Inflammatory macrophage treated with lipopolysaccharide for 1 hour (primary cell): ENCODE results near the gene PLIN5.
"Not testable (repeated sequence)": the region's sequence is repeated elsewhere in the genome, so short reads cannot be mapped to it uniquely, and the experiment has no call there.

Experiments used
- DNase-seq, 2 donors: peaks; one replicate each; pipeline ENCODE4 v3.0.0-alpha.2; 2020 to 2022

Gene PLIN5

GRCh38 chr19:4541806-4542145, 6.8 kb upstream of the PLIN5 start:
- not testable (repeated sequence) for DNase-seq

DNA sequence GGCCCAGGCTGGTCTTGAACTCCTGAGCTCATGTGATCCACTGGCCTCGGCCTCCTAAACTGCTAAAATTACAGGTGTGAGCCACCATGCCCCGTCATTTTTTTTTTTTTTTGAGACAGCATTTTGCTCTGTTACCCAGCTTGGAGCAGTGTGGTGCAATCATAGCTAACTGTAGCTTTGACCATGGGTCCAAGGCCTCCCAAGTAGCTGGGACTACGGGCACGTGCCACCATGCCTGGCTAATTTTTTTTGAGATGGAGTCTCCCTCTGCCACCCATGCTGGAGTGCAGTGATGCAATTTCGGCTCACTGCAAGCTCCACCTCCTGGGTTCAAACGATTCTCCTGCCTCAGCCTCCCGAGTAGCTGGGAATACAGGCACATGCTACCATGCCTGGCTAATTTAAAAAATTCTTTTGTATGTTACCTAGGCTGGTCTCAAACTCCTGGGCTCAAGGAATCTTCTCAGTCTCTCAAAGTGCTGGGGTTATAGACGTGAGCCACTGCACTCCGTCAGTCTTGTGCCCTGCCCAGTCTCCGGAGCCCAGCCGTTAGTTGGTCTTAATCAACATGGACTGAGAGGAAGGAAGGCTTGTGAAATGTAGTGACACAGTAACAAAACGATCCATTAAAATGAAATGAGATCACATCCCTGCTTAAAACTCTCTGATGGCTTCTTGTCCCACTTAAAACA, 6.2 kb upstream of the PLIN5 start:
- peak; percentile 77 to 78 for DNase-seq

GRCh38 chr19:4539693-4540581, 4.9 kb upstream of the PLIN5 start, which contains the start of gene LRG1:
Gene LRG1 (minus strand): TSS chr19:4540036. CDS start chr19:4540013, 23 bp downstream.
- peak; percentile 87 to 93 for DNase-seq

DNA sequence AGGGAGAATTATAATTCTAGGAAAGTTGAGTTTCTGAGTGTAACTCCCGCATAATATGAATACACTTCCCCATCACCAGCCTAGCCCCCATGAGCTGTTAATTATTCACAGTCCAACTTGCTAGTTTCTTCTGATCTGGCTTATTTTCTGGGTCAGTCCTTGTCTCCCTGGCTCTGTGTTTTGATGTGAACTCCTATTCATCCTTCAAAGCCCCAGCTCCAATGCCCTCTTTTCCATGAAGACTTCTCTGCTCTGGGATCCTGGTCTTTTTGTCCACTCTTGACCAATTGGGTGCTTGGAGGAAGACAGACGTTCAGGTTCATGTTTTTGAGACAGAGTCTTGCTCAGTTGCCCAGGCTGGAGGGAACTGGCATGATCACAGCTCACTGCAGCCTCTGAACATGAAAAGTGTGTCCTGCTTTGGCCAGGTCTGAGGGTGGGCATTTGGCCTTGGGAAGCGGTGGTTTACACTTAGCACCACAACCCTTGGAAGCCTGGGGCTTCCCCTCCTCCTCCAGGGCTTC, 4.2 kb upstream of the PLIN5 start:
- DNase-seq = no peak

- DNase-seq = no peak
Measured at GRCh38 chr19:4538601-4538954, 3.6 kb upstream of the PLIN5 start.

DNA sequence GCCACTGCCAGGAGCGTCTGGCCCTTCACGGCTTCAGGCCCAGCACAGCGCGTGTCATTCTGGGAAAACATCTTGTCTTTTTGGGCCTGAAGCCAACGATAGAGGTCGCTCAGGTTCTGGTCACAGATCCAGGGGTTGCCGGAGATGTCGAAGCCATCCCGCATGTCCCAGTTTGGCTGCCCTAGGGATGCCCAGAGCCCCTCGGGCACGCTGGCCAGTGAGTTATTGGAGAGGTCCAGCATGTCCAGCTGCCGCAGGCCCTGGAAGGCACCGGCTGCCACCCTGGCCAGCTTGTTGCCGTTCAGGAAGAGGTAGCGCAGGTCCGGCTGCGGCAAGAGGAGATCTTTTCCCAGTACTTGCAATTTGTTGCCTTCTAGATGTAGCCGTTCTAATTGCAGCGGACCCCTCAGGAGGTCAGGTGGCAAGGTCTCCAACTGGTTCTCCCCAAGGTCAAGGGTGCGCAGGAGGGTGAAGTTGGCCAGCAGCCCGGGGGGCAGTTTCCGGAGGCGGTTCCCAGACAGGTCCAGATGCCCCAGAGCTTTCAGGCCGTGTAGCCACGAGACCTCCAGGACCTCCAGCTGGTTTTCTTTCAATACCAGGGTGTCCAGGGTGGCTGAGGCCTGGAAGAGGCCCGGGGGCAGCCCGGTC, 3.1 kb upstream of the PLIN5 start:
- DNase-seq = no peak

- DNase-seq = no peak
Measured at GRCh38 chr19:4536798-4537197, 1.8 kb upstream of the PLIN5 start.

DNA sequence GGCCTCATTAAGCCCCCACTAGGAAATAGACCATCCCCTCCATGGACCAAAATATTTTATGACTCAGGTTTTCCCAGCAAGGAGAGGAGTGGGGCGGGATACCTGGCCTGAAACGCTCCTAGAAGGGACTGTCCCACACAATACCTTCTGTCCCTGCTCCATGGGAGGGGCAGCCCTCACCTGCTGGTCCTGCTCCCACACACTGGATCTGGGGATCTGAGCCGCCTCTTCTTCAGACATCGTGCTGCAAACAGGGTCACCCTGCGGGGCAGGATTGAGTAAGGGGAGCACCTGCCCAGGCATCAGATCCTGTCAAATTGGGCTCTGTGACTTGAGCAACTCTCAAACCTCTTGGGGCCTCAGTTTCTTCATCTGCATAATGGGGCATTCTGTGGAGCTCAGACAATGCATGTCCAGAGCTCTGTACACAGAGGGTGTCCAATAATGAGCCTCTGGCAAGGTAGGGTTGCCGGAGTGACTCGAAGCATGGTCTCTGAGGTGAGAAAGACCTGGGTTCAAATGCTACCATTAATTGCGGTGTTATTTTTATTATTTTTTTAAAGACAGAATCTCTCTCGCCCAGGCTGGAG, 1.1 kb downstream of the PLIN5 start:
- no peak for DNase-seq

DNA sequence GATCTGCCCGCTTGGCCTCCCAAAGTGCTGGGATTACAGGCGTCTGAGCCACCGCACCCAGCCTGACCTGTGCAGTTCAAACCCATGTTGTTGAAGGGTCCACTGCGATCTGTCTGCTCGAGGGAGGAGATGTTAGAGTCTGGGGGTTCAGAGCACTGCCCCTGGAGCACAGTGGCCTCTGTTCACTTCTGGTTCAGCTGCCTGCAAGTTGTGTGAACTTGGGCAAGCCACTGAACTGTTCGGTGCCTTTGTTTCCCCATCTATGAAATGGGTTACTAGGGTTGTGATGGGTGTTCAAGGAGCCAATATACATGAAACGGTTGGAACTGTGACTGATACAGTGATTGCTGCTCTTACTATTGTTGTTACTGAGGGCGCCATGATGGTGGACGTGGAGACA, 1.7 kb downstream of the PLIN5 start:
- no peak for DNase-seq

DNA sequence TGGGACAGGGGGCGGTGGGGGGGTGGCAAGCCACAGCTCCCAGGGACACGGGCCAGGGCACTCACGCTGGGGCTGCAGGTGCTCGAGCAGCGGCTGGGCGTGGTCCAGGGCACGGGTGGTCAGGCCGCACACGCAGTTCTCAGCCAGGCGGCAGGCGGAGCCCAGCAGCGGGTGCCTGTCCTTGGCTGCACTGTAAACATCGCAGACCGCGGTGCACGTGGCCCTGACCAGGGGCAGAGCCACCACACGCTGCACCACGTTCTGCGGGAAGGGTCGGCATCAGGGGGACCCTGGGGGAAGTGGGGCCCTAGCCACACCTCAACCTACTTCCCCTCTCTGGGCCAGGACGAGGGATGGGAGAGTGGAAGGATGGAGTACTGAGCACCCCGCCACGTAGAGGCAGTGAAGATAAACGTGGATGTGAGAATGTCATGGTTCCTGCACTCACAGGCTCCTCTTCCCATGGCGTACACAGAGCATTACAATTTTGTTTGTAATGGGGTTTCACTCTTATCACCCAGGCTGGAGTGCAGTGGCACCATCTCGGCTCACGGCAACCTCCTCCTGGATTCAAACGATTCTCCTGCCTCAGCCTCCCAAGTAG, 3.4 kb downstream of the PLIN5 start:
- DNase-seq = no peak

- no peak for DNase-seq
Measured at GRCh38 chr19:4529924-4530522, 5.0 kb downstream of the PLIN5 start.

- no peak for DNase-seq
Measured at GRCh38 chr19:4528843-4529242, 6.2 kb downstream of the PLIN5 start.

GRCh38 chr19:4527377-4527776, 7.6 kb downstream of the PLIN5 start:
- not testable (repeated sequence) for DNase-seq

DNA sequence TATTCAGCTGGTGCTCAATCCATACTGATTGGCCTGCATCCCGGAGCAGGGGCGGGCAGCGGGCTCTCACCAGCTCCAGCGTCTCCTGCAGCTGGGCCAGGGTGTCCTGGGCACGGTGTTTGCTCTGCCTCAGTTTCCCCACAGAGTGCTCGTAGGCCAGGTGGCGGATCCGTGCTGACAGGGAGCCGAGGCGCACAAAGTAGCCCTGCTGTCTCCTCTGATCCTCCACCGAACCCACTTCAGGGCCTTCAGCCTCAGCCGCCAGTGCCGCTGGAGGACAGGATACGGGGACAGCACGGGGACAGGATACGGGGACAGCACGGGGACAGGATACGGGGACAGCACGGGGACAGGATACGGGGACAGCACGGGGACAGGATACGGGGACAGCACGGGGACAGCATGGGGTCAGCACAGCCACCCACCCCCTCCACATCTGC, 9.4 kb downstream of the PLIN5 start:
- no peak for DNase-seq

DNA sequence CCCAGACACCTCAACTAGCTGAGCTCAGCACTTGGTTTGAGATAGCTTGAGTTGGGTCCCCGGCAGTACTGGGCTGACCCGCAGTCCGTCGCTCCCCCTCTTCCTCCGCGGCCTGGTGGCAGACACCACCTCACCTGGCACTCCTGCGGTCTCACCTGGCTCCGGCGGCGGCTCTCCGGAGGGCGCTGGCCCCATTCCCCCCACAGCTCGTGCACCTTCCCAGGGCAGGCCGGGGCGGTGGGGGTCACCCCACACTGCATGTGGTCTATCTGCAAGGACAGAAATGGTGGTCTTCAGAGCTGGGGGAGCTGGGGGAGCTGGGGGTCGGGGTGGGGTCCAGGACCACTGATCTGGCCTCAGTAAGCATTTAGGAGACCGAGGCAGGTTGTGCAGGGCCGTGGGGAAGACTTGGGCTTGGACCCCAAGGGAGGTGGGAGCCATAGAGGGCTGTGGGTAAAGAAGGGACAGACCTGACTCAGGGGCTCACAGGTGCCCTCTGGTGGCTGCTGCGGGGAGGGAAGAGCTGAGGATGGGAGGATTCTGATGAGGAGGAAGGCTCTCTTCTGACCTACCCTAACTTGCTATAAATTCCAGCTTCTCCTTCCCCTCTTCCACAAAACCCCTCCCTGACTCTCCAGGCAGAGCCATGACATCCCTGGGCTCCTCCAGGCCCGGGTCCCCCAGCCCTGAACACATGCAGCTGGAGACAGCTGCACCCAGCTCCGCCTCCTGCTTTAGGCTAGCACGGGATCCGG, 10.0 kb downstream of the PLIN5 start:
- DNase-seq = peak in 1 of 2 donors; percentile 84

DNA sequence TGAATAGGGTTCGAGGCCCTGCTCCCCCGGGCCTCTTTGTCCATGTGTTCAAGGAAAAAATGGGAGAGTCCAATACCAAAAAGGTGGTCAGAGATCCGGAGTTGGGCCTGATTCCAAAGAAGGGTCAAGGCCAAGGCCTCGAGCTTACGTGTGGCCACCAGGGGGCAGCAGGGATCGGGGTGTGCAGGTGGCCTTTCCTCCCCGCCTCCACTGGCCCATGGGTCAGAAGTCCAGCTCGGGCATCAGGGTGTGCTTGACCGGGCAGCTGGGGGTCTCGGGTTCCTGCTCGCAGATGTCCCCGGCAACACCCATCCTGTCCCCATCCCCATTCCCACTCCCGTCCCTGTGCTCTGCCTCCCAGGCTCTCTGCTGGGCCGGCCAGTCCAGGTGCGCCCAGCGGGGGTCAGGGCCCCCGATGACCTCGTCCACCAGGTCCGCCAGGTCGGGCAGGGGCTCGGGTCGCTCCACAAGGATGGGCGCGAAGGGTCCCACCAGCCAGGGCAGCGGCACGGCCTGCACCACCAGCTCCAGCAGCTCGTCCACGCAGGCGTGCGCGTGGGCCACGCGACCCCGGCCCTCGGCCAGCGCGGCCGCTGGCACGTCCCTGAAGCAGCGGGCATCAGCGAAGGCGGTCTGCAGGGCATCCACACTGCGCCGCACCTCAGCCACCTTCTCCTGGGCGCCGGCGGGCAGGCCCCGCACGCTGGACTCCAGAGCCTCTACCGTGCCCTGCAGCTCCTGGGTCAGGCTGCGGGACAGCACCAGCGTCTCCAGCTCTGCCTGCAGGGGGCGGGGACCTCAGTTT, 11.5 kb downstream of the PLIN5 start:
- DNase-seq = peak in 1 of 2 donors; percentile 70

DNA sequence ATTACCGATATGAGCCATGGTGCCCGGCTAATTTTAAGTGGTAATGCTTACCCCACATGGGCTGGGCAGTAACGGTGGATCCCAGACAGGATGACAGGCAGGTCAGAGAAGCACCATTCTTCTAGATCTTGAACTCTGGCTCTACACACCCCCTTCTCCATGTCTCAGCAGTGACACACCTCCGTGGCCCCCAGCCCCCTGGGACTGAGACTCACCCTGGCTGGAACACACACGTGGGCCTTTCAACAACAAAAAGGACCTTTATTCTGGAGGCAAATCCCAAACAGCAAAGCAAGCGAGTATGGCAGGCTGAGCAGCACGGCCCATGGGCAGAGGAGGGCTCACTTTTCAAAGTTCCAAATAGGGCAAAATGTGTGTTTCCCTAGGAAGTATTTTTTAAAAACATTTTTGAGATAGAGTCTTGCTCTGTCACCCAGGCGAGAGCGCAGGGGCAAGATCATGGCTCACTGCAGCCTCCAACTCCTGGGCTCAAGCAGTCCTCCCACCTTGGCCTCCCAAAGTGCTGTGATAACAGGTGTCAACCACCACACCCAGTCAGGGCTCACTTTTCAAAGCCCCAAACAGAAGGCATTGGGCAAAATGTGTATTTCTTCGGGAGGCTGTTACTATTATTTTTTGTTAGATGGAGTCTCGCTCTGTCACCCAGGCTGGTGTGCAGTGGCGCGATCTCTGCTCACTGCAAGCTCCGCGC, 12.6 kb downstream of the PLIN5 start:
- no peak for DNase-seq

DNA sequence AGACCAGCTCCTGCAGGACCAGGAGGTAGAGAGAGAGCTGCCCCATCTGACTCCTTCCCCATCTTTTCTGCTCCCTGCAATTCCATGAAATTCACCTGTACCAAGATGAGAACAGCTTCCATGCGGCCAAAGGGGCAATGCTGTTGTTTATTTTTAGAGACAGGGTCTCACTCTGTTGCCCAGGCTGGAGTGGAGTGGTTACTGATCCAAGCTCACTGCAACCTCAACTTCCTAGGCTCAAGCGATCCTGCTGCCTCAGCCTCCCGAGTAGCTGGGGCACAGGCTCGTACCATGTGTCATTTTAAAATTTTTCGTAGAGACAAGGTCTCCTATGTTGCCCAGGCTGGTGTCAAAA, 13.2 kb downstream of the PLIN5 start:
- no peak for DNase-seq

DNA sequence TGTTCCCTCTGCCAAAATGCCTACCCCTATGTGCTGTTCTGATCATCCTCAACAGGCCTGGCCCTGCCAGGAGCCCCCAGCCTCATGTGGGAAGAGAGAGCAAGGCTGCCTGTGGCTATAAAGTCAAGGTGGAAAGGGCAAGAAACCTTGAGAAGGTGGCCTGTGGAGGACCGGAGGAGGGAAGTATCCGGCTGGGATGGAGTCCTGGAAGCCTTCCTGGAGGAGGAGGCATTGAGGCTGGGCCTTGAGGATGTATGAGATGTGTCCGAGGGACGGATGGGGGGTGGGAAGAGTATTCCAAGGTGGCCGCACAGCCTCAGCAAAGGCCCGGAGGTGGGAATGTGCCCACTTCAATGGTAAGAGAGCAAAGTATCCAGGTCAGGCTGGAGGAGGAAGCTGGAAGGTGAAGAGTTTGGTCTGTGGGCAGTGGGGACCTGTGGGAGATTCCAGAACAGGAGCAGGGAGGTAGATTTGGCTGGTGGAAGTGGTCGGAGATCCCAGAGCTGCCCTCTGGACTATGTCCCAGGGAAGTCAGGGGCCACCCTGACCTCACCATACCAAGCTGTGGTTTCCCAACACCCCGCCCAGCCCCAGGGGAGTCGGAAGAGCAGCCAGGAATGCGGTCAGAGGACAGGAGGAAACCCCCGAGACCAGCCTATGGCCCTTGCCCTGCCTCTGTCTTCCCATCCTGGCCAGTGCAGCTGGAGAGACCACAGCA, 13.7 kb downstream of the PLIN5 start:
- no peak for DNase-seq
